Uterus (tissue), 2 donors: ENCODE results near the gene ROGDI.

ENCODE experiments used
- POLR2A ChIP-seq, 2 donors: fragments of 450-650 bp; IDR thresholded peaks; one replicate each; pipeline ENCODE4 v1.6.1; 2016; ENCODE audit warnings: antibody characterized with exemption in 2 of 2, mild to moderate bottlenecking in 1 of 2, moderate library complexity in 1 of 2
- TF ChIP-seq, protein P1 (sequence below), 4 experiments: fragments of 200-600 bp in 2 of 4; fragments of 450-650 bp in 2 of 4; sonication (generic) in 2 of 4; IDR thresholded peaks; one replicate each; pipeline ENCODE4 v1.5.1; 2016 to 2019; ENCODE audit warnings: antibody characterized with exemption in 4 of 4, mild to moderate bottlenecking in 2 of 4, moderate library complexity in 1 of 4

DNA sequence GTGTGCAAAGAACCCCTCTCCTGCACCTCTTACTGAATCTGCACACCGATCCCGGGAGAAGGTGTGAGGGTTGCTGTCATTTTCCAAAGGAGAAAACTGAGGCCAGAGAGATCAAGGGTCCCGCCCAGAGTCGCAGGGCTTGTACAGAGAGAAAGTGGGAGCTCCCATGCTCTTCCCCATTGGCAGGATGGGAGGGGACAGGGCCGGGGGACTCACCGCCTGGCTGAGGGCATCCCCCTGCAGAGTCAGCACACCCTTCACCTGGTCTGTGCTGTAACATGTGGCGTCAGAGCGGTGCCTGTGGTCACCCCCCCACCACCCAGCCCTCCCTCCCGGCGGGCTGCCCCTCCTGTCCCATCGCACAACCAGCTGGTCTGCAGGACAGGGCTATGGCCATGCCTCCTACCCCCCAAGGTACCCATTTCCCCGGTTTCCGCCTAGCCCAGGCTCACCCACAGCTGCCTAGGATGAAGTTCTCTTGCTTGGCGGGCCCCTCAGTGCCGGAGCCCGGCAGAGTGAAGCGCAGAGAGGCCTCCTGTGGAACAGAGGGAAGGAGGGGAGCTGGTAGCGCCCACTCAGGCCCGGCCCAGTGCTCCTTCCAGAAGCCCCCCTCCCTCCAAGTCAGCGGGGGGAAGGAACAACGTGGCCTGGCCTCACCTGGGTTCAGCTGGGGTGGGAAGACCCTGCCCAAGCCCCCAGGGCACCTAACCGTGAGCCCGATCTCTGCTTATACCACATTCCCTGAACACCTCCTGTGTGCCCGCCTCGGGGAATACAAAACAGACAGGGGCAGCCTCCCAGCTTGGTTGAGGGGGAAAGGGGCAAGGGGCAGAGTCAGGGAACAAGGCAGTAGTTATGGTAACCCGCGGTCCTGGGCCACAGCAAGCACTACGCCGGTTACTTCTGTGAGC, 1.1 kb downstream of the ROGDI start:
- TF ChIP-seq, protein P1, sequence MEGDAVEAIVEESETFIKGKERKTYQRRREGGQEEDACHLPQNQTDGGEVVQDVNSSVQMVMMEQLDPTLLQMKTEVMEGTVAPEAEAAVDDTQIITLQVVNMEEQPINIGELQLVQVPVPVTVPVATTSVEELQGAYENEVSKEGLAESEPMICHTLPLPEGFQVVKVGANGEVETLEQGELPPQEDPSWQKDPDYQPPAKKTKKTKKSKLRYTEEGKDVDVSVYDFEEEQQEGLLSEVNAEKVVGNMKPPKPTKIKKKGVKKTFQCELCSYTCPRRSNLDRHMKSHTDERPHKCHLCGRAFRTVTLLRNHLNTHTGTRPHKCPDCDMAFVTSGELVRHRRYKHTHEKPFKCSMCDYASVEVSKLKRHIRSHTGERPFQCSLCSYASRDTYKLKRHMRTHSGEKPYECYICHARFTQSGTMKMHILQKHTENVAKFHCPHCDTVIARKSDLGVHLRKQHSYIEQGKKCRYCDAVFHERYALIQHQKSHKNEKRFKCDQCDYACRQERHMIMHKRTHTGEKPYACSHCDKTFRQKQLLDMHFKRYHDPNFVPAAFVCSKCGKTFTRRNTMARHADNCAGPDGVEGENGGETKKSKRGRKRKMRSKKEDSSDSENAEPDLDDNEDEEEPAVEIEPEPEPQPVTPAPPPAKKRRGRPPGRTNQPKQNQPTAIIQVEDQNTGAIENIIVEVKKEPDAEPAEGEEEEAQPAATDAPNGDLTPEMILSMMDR (IDR thresholded peaks at IDR 0.05) = no peak
- no peak for TF ChIP-seq POLR2A (IDR thresholded peaks at IDR 0.05)
